HCT116 (cell line): ENCODE measurements around the gene VWA1. TPM values are rescaled to one million over a fixed set of nuclear protein-coding genes. Genes with fewer than 3 reads are reported as not detected.
"Not testable (repeated sequence)": the region's sequence is repeated elsewhere in the genome, so short reads cannot be mapped to it uniquely, and the experiment has no call there.

ENCODE experiments used
- ATAC-seq: fragments of 200-7000 bp; cut with Tn5 transposase; 2 replicates; pipeline ENCODE4 v1.9.1; 2020; ENCODE audit warnings: mild to moderate bottlenecking, moderate library complexity
- BruUV-seq: library from RNA; stranded (reverse); fragments of 400-500 nt; replicated peaks from 2 replicates; lab custom pipeline; 2021; lab: Mats Ljungman, UMichigan
- CTCF ChIA-PET: fragments of 300-600 bp; sonication (Branson Sonifier 250); formaldehyde crosslinking; loops from one replicate; lab custom pipeline; 2021; ENCODE audit warnings: antibody characterized with exemption; lab: Charles Lee
- POLR2A ChIA-PET: fragments of 300-600, 350-600 bp; sonication (Branson Sonifier 250); formaldehyde crosslinking; loops from one replicate; lab custom pipeline; 2021; ENCODE audit warnings: antibody characterized with exemption; lab: Charles Lee
- RAD21 ChIA-PET, 2 experiments: fragments of 300-600 bp; sonication (Branson Sonifier 250); formaldehyde crosslinking; loops; one replicate each; lab custom pipeline; 2023; ENCODE audit warnings: low total read pairs in 2 of 2; ENCODE audit not compliant: uncharacterized antibody in 2 of 2, unreplicated experiment in 2 of 2, low non-redundant PET in 1 of 2; lab: Charles Lee
- DNase-seq: peaks from one replicate; pipeline ENCODE4 v3.0.0-alpha.2; 2010; ENCODE audit warnings: low read depth, low spot score
- H2AFZ ChIP-seq: fragments of 200-600 bp; shearing (Covaris generic), sonication (generic); 2 replicates; pipeline ENCODE4 v1.6.1; 2017; ENCODE audit warnings: low read depth, mixed run types, mixed read lengths, antibody characterized with exemption, low read length; ENCODE audit not compliant: poor library complexity, severe bottlenecking
- H3K27ac ChIP-seq: 2 replicates; pipeline ENCODE4 v1.5.1; 2012; ENCODE audit warnings: low read depth, low read length
- H3K27me3 ChIP-seq: fragments of 200-600 bp; sonication (generic); 2 replicates; pipeline ENCODE4 v1.6.1; 2016; ENCODE audit warnings: mixed run types, low read length, mixed read lengths; ENCODE audit not compliant: insufficient read depth
- H3K36me3 ChIP-seq, 2 experiments: fragments of 200-500 bp in 1 of 2; fragments of 200-600 bp in 1 of 2; sonication (Bioruptor generic) in 1 of 2; sonication (generic) in 1 of 2; 2 replicates each; pipeline versions ENCODE4 v1.5.1 to v1.6.1; 2014 to 2016; ENCODE audit warnings: low read length in 2 of 2, inconsistent platforms in 1 of 2, mixed read lengths in 1 of 2, mixed run types in 1 of 2; ENCODE audit not compliant: insufficient read depth in 2 of 2, control insufficient read depth in 1 of 2
- H3K4me1 ChIP-seq, 2 experiments: fragments of 200-600 bp in 1 of 2; sonication (generic) in 1 of 2; 2 replicates each; pipeline versions ENCODE4 v1.5.1 to v1.6.1; 2012 to 2017; ENCODE audit warnings: low read length in 2 of 2, inconsistent platforms in 1 of 2, mild to moderate bottlenecking in 1 of 2, mixed read lengths in 1 of 2, mixed run types in 1 of 2, moderate library complexity in 1 of 2; ENCODE audit not compliant: insufficient read depth in 2 of 2, control insufficient read depth in 1 of 2
- H3K4me2 ChIP-seq: fragments of 200-600 bp; sonication (generic); 2 replicates; pipeline ENCODE4 v1.6.1; 2017; ENCODE audit warnings: mixed run types, low read length, mixed read lengths
- H3K4me3 ChIP-seq, 2 experiments: fragments of 200-600 bp in 1 of 2; sonication (generic) in 1 of 2; replicated peaks in 1 of 2; 2 replicates each; pipeline ENCODE4 v1.5.1; 2011 to 2016; ENCODE audit warnings: low read length in 2 of 2, control low read depth in 1 of 2, low read depth in 1 of 2, mild to moderate bottlenecking in 1 of 2, mixed read lengths in 1 of 2, mixed run types in 1 of 2
- H3K79me2 ChIP-seq: fragments of 200-600 bp; sonication (generic); 2 replicates; pipeline ENCODE4 v1.6.1; 2017; ENCODE audit warnings: mild to moderate bottlenecking, mixed run types, low read length, moderate library complexity, mixed read lengths; ENCODE audit not compliant: insufficient read depth
- H3K9ac ChIP-seq: fragments of 200-600 bp; sonication (generic); 2 replicates; pipeline ENCODE4 v1.6.1; 2016; ENCODE audit warnings: low read length, mixed read lengths
- H3K9me2 ChIP-seq: fragments of 200-600 bp; sonication (generic), shearing (Covaris generic); 2 replicates; pipeline ENCODE4 v1.6.1; 2017; ENCODE audit warnings: mixed run types, mild to moderate bottlenecking, moderate library complexity; ENCODE audit not compliant: insufficient read depth
- H3K9me3 ChIP-seq, 2 experiments: fragments of 200-500 bp in 1 of 2; fragments of 200-600 bp in 1 of 2; sonication (Bioruptor generic) in 1 of 2; sonication (generic) in 1 of 2; 2 replicates each; pipeline ENCODE4 v1.6.1; 2014 to 2017; ENCODE audit warnings: low read length in 2 of 2, mixed read lengths in 2 of 2, inconsistent platforms in 1 of 2, low read depth in 1 of 2, mild to moderate bottlenecking in 1 of 2, mixed run types in 1 of 2, moderate library complexity in 1 of 2; ENCODE audit not compliant: control insufficient read depth in 1 of 2, insufficient read depth in 1 of 2
- H4K20me1 ChIP-seq: fragments of 200-600 bp; sonication (generic), shearing (Covaris generic); 2 replicates; pipeline ENCODE4 v1.6.1; 2017; ENCODE audit warnings: mixed run types, mild to moderate bottlenecking, moderate library complexity; ENCODE audit not compliant: insufficient read depth
- ATF3 ChIP-seq: IDR thresholded peaks from 2 replicates; pipeline ENCODE4 v1.6.1; 2012
- CBX3 ChIP-seq: IDR thresholded peaks from 2 replicates; pipeline ENCODE4 v1.6.1; 2012; ENCODE audit warnings: low read depth
- CEBPB ChIP-seq: IDR thresholded peaks from 2 replicates; pipeline ENCODE4 v1.6.1; 2012; ENCODE audit warnings: low read depth
- EGR1 ChIP-seq: IDR thresholded peaks from 2 replicates; pipeline ENCODE4 v1.6.1; 2012; ENCODE audit warnings: low read depth
- EZH2 ChIP-seq: fragments of 200-600 bp; sonication (generic); IDR thresholded peaks from 2 replicates; pipeline ENCODE4 v1.6.1; 2017; ENCODE audit warnings: antibody characterized with exemption, mixed run types
- EZH2phosphoT487 ChIP-seq: fragments of 200-600 bp; IDR thresholded peaks from 2 replicates; pipeline ENCODE4 v1.6.1; 2018; ENCODE audit warnings: antibody characterized with exemption, borderline replicate concordance
- FOSL1 ChIP-seq: IDR thresholded peaks from 2 replicates; pipeline ENCODE4 v1.6.1; 2012; ENCODE audit warnings: low read depth
- MAX ChIP-seq: IDR thresholded peaks from 2 replicates; pipeline ENCODE4 v1.6.1; 2012
- POLR2A ChIP-seq: IDR thresholded peaks from 2 replicates; pipeline ENCODE4 v1.7.0; 2011; ENCODE audit warnings: borderline replicate concordance; ENCODE audit not compliant: insufficient read depth, insufficient read length; ENCODE audit errors: extremely low read depth
- RAD21 ChIP-seq: IDR thresholded peaks from 2 replicates; pipeline ENCODE4 v1.6.1; 2012; ENCODE audit warnings: low read depth, mild to moderate bottlenecking
- REST ChIP-seq: IDR thresholded peaks from 2 replicates; pipeline ENCODE4 v1.6.1; 2012; ENCODE audit warnings: low read depth
- SIN3A ChIP-seq: IDR thresholded peaks from 2 replicates; pipeline ENCODE4 v1.6.1; 2012; ENCODE audit warnings: low read depth
- SRF ChIP-seq: IDR thresholded peaks from 2 replicates; pipeline ENCODE4 v1.6.1; 2012; ENCODE audit warnings: low read depth
- TCF7L2 ChIP-seq: IDR thresholded peaks from 2 replicates; pipeline ENCODE4 v1.7.0; 2011; ENCODE audit warnings: borderline replicate concordance, inconsistent platforms; ENCODE audit not compliant: insufficient read depth, insufficient read length; ENCODE audit errors: extremely low read depth
- YY1 ChIP-seq: IDR thresholded peaks from 2 replicates; pipeline ENCODE4 v1.6.1; 2011; ENCODE audit warnings: low read length, low read depth, moderate library complexity, mild to moderate bottlenecking; ENCODE audit not compliant: insufficient replicate concordance; ENCODE audit errors: extremely low read depth
- ZFX ChIP-seq: fragments of 450-650 bp; IDR thresholded peaks from 2 replicates; pipeline ENCODE4 v1.6.1; 2017
- intact Hi-C: fragments of 100-400 bp; cut with micrococcal nuclease; formaldehyde crosslinking; loops from 2 replicates; pipeline ENCODE4 v1.10.0; 2022
- total RNA-seq: library from RNA; stranded (reverse); gene quantifications from one replicate; pipeline ENCODE4 v1.2.1, GENCODE V29; 2021; ENCODE audit not compliant: unreplicated experiment

VWA1 gene
- total RNA-seq, 1 experiment from 2014 or later: 50.6 TPM

- H3K27me3 ChIP-seq, H3K4me2 ChIP-seq, H3K9me3 ChIP-seq, H2AFZ ChIP-seq, BruUV-seq, H3K4me3 ChIP-seq, H3K9me2 ChIP-seq, H3K9ac ChIP-seq, H4K20me1 ChIP-seq, RAD21 ChIA-PET, ATAC-seq, POLR2A ChIA-PET, DNase-seq: not testable (repeated sequence)
- CTCF ChIA-PET: interaction anchor here (1.0 to 1.6 kb wide), 3 partner anchors 13 to 38 kb away, joined by 4 to 9 read pairs (median 5); partner anchors contain the start of gene AURKAIP1
- H3K4me1 ChIP-seq: peaks cover 19 to 49% of the 10 kb centered on the region in 2 experiments
- 0 out of 2 replicates have a peak overlapping the region, but pooled peaks have one; percentile 86 for H3K27ac ChIP-seq
- peaks cover 17 to 43% of the 10 kb centered on the region in 2 experiments for H3K36me3 ChIP-seq
- H3K79me2 ChIP-seq: peaks cover 85% of the 10 kb centered on the region
- intact Hi-C loops: loop anchor here (2.0 kb wide), 1 partner anchor 38 kb away; no protein-coding TSS in a partner anchor
Observed at GRCh38 chr1:1402901-1403392, 32.5 kb upstream of the VWA1 start.

- Histone ChIP-seq H4K20me1 (peaks cover 9% of the 10 kb centered on the region; the same call in 1 of the 2 replicates), H3K4me2 (no peak overlapping the region), H3K36me3 (peaks cover 17 to 42% of the 10 kb centered on the region in 2 experiments), H3K9me3 (no peaks in the 10 kb centered on the region), H3K4me3 (no peak overlapping the region), H3K27me3 (no peaks in the 10 kb centered on the region), H3K9me2 (no peaks in the 10 kb centered on the region), H3K9ac (no peak overlapping the region), H3K4me1 (peaks cover 23 to 50% of the 10 kb centered on the region in 2 experiments), H3K79me2 (peaks cover 85% of the 10 kb centered on the region), H2AFZ (no peak overlapping the region), H3K27ac (no peak overlapping the region)
- CTCF ChIA-PET: no interaction called here
- ATAC-seq (no peak), DNase-seq (no peak)
- BruUV-seq: no TSS peak
- POLR2A ChIA-PET: no interaction called here
- intact Hi-C loops: loop anchor here (2.0 kb wide), 1 partner anchor 37 kb away; no protein-coding TSS in a partner anchor
- RAD21 ChIA-PET: no interaction called here
- TF ChIP-seq RAD21 (no peak), EZH2 (no peak), CBX3 (no peak), EZH2phosphoT487 (no peak), ZFX (no peak), CEBPB (no peak), TCF7L2 (no peak), MAX (no peak), ATF3 (no peak), SRF (no peak), REST (no peak), FOSL1 (no peak), POLR2A (no peak), EGR1 (no peak), YY1 (no peak), SIN3A (no peak)
Observed at GRCh38 chr1:1403653-1404052, 31.8 kb upstream of the VWA1 start.
